AG20443 (cell line): Measurements from ENCODE around the gene FLNB.

Experiments used
- DNase-seq: peaks from one replicate; pipeline ENCODE4 v3.0.0; 2012; ENCODE audit warnings: low spot score, mixed read lengths

FLNB gene

DNA sequence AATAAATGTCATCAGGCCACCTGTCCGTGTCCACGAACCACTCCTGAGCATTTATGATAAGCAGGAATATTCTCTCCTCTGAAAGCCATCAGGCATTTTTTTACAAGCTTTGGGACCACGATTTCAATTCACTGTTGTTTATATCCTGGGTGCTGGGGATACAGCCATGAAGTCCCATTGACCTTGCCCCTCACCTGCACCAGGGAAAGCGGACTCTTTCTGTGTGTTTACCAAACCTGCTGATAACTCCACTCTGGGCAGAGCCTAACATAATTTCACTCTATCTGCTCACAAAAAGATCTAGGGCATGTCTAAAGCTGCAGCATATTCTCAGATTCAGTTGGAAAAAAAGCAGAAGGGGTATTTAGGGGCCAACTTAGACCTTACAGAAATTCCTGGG, 197.8 kb downstream of the FLNB start:
- DNase-seq, result no peak

GRCh38 chr3:58206406-58207011, 198.3 kb downstream of the FLNB start:
- DNase-seq, result peak; percentile 82

DNA sequence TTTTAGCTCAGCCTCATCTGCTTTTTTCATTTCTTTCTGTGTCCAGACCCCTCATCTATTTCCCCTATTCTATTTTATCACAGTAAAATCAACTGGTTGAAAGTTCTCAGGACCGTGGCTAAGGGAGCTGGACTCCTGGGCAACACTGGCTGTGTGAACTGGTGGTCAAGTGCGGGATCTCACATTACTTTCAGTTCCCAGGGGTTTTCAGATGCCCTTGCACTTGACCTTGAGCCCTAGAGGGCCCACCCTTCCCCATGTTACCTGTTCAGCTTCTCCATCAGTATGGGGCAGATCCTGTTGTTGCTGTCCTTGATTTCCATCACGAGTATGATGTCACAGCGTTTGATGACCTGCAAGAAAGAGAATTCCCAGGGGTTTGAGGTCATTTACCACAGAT, 199.7 kb downstream of the FLNB start:
- DNase-seq, result no peak

DNA sequence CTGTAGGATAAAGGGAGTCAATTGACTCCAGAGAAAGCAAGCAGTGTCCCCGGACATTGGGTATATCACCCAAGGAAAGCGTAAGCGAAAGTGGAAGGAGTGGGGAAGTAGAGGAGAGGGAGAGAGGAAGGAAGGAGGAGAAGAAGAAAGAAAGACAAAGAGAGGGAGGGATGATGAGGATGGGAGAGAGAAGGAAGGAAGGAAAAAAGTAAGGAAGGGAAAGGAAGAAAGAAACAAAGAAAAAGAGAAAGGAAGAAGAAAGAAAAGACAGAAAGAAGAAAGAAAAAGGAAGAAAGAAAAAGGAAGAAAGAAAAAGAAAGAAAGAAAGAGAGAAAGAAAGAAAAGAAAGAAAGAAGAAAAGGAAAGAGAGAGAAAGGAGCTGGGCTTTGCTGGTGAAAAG, 201.7 kb downstream of the FLNB start:
- DNase-seq, result no peak

GRCh38 chr3:58210761-58211460, 202.7 kb downstream of the FLNB start, which contains the start of gene DNASE1L3:
DNASE1L3 (minus strand) TSS chr3:58210972; CDS start chr3:58210906, 66 bp downstream.
- DNase-seq, result no peak

DNA sequence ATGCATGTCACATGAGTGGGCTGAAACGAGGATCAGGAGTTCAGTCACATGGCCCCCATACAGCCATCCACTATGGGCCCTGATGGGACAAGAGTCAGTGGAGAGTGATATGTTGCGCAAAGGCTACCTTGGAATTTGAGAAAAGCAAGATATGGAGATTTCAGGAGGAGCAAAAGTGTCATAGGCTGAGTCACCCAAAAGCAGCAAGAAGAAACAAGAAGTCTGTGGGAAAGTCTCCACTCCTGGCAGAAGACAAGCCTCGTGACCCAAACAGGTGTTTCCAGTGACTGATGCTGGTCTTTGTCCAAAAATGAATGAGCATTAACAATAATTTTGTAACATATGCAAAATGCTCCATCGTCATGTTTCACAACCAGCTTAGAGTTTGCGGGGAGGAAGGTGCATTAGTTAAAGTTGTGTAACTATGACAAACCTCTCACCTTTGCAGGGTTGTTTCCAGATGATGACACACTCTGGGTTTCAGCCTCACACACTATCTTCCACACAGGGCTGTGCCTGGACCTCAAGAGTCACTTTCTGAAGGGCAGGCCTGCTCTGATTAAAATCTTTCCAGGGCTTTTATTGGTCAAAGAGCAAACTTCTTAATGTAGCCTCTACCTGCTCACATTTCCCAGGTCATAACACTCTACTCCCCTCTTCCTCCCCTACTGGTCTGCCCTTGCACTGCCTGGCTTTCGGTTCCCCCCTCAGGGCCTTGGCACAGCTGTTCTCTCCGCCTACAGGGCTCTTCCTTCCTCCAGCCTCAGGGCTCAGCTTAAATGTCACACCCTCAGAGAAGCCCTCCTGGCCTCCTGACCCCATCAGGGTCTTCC, 206.5 kb downstream of the FLNB start:
- no peak for DNase-seq

DNA sequence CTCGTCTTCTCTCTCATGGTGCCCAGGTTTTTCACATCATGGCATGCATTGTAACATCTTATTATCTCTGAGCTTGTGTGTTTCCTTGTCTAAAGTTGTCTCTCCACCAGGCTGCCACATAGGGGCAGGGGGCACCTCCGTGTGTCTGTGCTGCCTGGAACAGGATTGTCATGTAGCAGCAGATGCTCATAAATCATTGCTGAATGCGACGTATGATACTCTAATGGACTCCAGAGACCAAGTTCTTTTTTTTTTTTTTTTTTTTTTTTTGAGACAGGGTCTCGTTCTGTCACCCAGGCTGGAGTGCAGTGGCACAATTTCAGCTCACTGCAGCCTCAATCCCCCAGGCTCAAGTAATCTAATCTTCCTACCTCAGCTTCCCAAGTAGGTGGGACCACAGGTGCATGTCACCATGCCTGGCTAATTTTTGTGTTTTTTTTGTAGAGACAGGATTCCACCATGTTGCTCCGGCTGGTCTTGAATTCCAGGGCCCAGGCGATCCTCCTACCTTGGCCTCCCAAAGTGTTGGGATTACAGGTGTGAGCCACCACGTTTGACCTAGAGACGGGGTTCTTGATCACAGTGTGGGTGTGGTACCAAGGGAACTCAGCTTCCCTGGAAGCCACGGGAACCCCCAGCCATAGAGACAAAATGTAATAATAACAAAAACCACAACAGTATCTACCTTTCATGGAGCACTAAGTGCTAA, 207.2 kb downstream of the FLNB start:
- no peak for DNase-seq

GRCh38 chr3:58216496-58217195, 208.4 kb downstream of the FLNB start:
- DNase-seq, result no peak

- peak; percentile 81 for DNase-seq
These were observed 209.1 kb downstream of the FLNB start for GRCh38 chr3:58217209-58217811.

DNA sequence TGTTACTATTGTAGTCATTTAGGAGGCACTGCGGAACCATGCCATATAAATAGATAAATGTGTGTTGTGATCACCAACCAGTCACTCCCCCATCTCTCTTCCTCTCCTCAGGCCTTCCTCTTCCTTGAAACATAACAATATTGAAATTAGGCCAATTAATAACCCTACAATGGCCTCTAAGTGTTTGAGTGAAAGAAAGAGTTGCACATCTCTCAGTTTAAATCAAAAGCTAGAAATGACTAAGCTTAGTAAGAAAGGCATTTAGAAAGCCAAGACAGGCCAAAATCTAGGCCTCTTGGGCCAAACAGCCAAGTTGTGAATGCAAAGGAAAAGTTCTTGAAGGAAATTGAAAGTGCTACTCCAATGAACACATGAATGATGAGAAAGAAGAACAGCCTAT, 210.7 kb downstream of the FLNB start:
- no peak for DNase-seq
